Fibroblast of the aortic adventitia (primary cell): ENCODE results near the gene CTNNB1. TPM values are rescaled to one million over a fixed set of nuclear protein-coding genes. Genes with fewer than 3 reads are reported as not detected.
A peak's percentile ranks its signal among the peaks of the same experiment; 100 is the strongest.

Source experiments
- DNase-seq: peaks from one replicate; pipeline ENCODE4 v3.0.0-alpha.2; 2010; ENCODE audit warnings: low read depth
- H3K4me3 ChIP-seq: 2 replicates; pipeline ENCODE4 v1.5.1; 2011; ENCODE audit warnings: low read depth, mild to moderate bottlenecking, control low read depth, low read length, moderate library complexity
- CTCF ChIP-seq: IDR thresholded peaks from 2 replicates; pipeline ENCODE4 v1.5.1; 2011; ENCODE audit warnings: mild to moderate bottlenecking, low read length, control low read depth, inconsistent platforms; ENCODE audit not compliant: insufficient read depth
- total RNA-seq: library from RNA; depleted of rRNA; stranded (reverse); fragments of >200 nt; gene quantifications from 2 replicates; pipeline ENCODE4 v1.2.3, GENCODE V29; 2012; ENCODE audit warnings: low replicate concordance

The CTNNB1 gene
- 461 and 693 TPM in 2 replicates for total RNA-seq

- TF ChIP-seq CTCF, result no peak
- H3K4me3 ChIP-seq, result peak within 1 kb of the TSS; percentile 94
Observed at GRCh38 chr3:41198950-41199865, at the start of gene CTNNB1. TSS of gene CTNNB1 (plus strand) at chr3:41199505. CDS start at chr3:41224069, 24,564 bp downstream.

GRCh38 chr3:41155834-41156233 is 43.5 kb upstream of the CTNNB1 start:
- no peak overlapping the region for H3K4me3 ChIP-seq
- TF ChIP-seq CTCF, result no peak
- DNase-seq, result no peak

More at GRCh38 chr3:41198950-41199865, at the start of gene CTNNB1:
- peak; percentile 94 for DNase-seq

- TF ChIP-seq CTCF, result no peak
- H3K4me3 ChIP-seq, result no peak overlapping the region
- DNase-seq, result no peak
Observed at GRCh38 chr3:41158947-41159346, 40.4 kb upstream of the CTNNB1 start.

- H3K4me3 ChIP-seq, result no peak overlapping the region
- TF ChIP-seq CTCF, result no peak
- DNase-seq, result no peak
Observed at GRCh38 chr3:41159588-41160189, 39.6 kb upstream of the CTNNB1 start.

- H3K4me3 ChIP-seq, result no peak overlapping the region
- TF ChIP-seq CTCF, result no peak
- DNase-seq, result no peak
Observed at GRCh38 chr3:41162541-41162940, 36.8 kb upstream of the CTNNB1 start.

- no peak for TF ChIP-seq CTCF
- no peak for DNase-seq
- H3K4me3 ChIP-seq, result no peak overlapping the region
Observed at GRCh38 chr3:41163006-41163405, 36.3 kb upstream of the CTNNB1 start.
